ENCODE measurements around the gene PIAS4.

DNA sequence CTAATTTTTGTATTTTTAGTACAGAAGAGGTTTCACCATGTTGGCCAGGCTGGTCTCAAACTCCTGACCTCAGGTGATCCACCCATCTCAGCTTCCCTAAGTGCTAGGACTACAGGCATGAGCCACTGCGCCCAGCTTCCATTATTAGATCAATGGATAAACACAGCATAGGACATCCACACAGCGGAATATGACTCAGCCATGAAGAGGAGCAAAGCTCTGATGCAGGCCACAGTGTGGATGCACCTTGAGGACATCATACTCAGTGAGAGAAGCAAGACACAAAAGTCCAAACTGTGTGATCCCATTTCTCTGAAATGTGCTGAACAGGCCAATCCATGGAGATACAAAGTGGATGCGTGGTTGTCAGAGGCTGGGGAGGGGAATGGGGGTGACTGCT is 64.1 kb downstream of the PIAS4 start:
- TF ChIP-seq TBP (CRISPR knock-in tag; IDR thresholded peaks at IDR 0.05) (no peak), EZH2 (conservative IDR thresholded peaks at IDR 0.05; ENCODE audit: low read depth, low read length) (no peak), SIN3A (IDR thresholded peaks at IDR 0.05; ENCODE audit: borderline replicate concordance, low read depth, low read length) (no peak), ZNF431 (CRISPR knock-in tag; IDR thresholded peaks at IDR 0.05; ENCODE audit: borderline replicate concordance, low read depth) (no peak)
- TF ChIP-seq, protein P1, sequence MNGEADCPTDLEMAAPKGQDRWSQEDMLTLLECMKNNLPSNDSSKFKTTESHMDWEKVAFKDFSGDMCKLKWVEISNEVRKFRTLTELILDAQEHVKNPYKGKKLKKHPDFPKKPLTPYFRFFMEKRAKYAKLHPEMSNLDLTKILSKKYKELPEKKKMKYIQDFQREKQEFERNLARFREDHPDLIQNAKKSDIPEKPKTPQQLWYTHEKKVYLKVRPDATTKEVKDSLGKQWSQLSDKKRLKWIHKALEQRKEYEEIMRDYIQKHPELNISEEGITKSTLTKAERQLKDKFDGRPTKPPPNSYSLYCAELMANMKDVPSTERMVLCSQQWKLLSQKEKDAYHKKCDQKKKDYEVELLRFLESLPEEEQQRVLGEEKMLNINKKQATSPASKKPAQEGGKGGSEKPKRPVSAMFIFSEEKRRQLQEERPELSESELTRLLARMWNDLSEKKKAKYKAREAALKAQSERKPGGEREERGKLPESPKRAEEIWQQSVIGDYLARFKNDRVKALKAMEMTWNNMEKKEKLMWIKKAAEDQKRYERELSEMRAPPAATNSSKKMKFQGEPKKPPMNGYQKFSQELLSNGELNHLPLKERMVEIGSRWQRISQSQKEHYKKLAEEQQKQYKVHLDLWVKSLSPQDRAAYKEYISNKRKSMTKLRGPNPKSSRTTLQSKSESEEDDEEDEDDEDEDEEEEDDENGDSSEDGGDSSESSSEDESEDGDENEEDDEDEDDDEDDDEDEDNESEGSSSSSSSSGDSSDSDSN (CRISPR knock-in tag; IDR thresholded peaks at IDR 0.05), result no peak
- TF ChIP-seq, protein P2, sequence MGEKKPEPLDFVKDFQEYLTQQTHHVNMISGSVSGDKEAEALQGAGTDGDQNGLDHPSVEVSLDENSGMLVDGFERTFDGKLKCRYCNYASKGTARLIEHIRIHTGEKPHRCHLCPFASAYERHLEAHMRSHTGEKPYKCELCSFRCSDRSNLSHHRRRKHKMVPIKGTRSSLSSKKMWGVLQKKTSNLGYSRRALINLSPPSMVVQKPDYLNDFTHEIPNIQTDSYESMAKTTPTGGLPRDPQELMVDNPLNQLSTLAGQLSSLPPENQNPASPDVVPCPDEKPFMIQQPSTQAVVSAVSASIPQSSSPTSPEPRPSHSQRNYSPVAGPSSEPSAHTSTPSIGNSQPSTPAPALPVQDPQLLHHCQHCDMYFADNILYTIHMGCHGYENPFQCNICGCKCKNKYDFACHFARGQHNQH (CRISPR knock-in tag; IDR thresholded peaks at IDR 0.05), result no peak
- TF ChIP-seq, protein P3, sequence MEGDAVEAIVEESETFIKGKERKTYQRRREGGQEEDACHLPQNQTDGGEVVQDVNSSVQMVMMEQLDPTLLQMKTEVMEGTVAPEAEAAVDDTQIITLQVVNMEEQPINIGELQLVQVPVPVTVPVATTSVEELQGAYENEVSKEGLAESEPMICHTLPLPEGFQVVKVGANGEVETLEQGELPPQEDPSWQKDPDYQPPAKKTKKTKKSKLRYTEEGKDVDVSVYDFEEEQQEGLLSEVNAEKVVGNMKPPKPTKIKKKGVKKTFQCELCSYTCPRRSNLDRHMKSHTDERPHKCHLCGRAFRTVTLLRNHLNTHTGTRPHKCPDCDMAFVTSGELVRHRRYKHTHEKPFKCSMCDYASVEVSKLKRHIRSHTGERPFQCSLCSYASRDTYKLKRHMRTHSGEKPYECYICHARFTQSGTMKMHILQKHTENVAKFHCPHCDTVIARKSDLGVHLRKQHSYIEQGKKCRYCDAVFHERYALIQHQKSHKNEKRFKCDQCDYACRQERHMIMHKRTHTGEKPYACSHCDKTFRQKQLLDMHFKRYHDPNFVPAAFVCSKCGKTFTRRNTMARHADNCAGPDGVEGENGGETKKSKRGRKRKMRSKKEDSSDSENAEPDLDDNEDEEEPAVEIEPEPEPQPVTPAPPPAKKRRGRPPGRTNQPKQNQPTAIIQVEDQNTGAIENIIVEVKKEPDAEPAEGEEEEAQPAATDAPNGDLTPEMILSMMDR (CRISPR knock-in tag; IDR thresholded peaks at IDR 0.05), result no peak

All from HepG2 (cell line).